Stomach (tissue), 4 donors: ENCODE results near the gene SF3B3.

Experiments
- POLR2A ChIP-seq, 4 donors: fragments of 450-650 bp; IDR thresholded peaks; one replicate each; pipeline ENCODE4 v1.6.1; 2016; ENCODE audit warnings: antibody characterized with exemption in 4 of 4, control low read depth in 2 of 4, mild to moderate bottlenecking in 1 of 4, moderate library complexity in 1 of 4
- POLR2AphosphoS5 ChIP-seq, 3 donors: sonication (generic); formaldehyde crosslinking; IDR thresholded peaks; one replicate each; pipeline ENCODE4 v1.6.1; 2016; ENCODE audit warnings: antibody characterized with exemption in 3 of 3
- TF ChIP-seq, protein P1 (sequence below), 7 experiments: fragments of 450-650 bp in 4 of 7; fragments of 200-600 bp in 3 of 7; sonication (generic) in 3 of 7; IDR thresholded peaks; one replicate each; pipeline ENCODE4 v1.5.1; 2016 to 2019; ENCODE audit warnings: antibody characterized with exemption in 7 of 7, control low read depth in 2 of 7, mild to moderate bottlenecking in 1 of 7

- TF ChIP-seq, protein P1, sequence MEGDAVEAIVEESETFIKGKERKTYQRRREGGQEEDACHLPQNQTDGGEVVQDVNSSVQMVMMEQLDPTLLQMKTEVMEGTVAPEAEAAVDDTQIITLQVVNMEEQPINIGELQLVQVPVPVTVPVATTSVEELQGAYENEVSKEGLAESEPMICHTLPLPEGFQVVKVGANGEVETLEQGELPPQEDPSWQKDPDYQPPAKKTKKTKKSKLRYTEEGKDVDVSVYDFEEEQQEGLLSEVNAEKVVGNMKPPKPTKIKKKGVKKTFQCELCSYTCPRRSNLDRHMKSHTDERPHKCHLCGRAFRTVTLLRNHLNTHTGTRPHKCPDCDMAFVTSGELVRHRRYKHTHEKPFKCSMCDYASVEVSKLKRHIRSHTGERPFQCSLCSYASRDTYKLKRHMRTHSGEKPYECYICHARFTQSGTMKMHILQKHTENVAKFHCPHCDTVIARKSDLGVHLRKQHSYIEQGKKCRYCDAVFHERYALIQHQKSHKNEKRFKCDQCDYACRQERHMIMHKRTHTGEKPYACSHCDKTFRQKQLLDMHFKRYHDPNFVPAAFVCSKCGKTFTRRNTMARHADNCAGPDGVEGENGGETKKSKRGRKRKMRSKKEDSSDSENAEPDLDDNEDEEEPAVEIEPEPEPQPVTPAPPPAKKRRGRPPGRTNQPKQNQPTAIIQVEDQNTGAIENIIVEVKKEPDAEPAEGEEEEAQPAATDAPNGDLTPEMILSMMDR (IDR thresholded peaks at IDR 0.05), result no peak
- no peak for TF ChIP-seq POLR2A (IDR thresholded peaks at IDR 0.05)
- no peak for TF ChIP-seq POLR2AphosphoS5 (IDR thresholded peaks at IDR 0.05)
These were observed 28.0 kb upstream of the SF3B3 start for GRCh38 chr16:70495425-70496182.
